K562 (cell line): ENCODE measurements around the gene SFXN5. TPM values are rescaled to one million over a fixed set of nuclear protein-coding genes. Genes with fewer than 3 reads are reported as not detected.

ENCODE experiments used
- ATAC-seq: fragments of 200-7000 bp; cut with Tn5 transposase; 3 replicates; pipeline ENCODE4 v1.9.1; 2020; ENCODE audit warnings: moderate library complexity
- BruUV-seq: library from RNA; stranded (reverse); fragments of 400-500 nt; replicated peaks from 2 replicates; lab custom pipeline; 2021; lab: Mats Ljungman, UMichigan
- CTCF ChIA-PET: fragments of 300-600 bp; formaldehyde crosslinking; extraction: SDS; loops from one replicate; lab custom pipeline; 2021; ENCODE audit warnings: low intra/inter-chr PET ratio; lab: Yijun Ruan, JAX
- POLR2A ChIA-PET: fragments of 300-600, 350-650 bp; sonication (Branson Sonifier 250); formaldehyde crosslinking; extraction: SDS; loops from one replicate; lab custom pipeline; 2021; ENCODE audit warnings: antibody characterized with exemption, inconsistent platforms; lab: Yijun Ruan, JAX
- DNase-seq, 4 experiments: peaks; one replicate each; pipeline versions ENCODE4 v3.0.0 to v3.0.0-alpha.2; 2011 to 2018; ENCODE audit warnings: low spot score in 3 of 4, mixed read lengths in 3 of 4; ENCODE audit errors: extremely low read depth in 1 of 4
- FAIRE-seq: peaks from 2 replicates; lab custom pipeline; 2011; peaks lifted over from hg19 to GRCh38; lab: Jason Lieb, UNC
- H2AFZ ChIP-seq: 2 replicates; pipeline ENCODE4 v1.6.0; 2011; ENCODE audit warnings: low read depth, low read length, control low read depth, inconsistent platforms
- H3K27ac ChIP-seq: fragments of 200-600 bp; 3 replicates; pipeline ENCODE4 v1.8.0; 2011; ENCODE audit warnings: low read depth, mild to moderate bottlenecking, control low read depth, inconsistent platforms, low read length, moderate library complexity, mixed read lengths; ENCODE audit errors: extremely low read depth
- H3K27me3 ChIP-seq, 2 experiments: fragments of 300-600 bp in 1 of 2; 2 replicates in 1 of 2; 3 replicates in 1 of 2; pipeline versions ENCODE4 v1.6.0 to v1.8.0; 2011; ENCODE audit warnings: inconsistent platforms in 2 of 2, low read length in 2 of 2, mild to moderate bottlenecking in 1 of 2, mixed read lengths in 1 of 2, moderate library complexity in 1 of 2; ENCODE audit not compliant: control insufficient read depth in 2 of 2, insufficient read depth in 2 of 2
- H3K36me3 ChIP-seq: fragments of 300-600 bp; 3 replicates; pipeline ENCODE4 v1.8.0; 2011; ENCODE audit warnings: mild to moderate bottlenecking, low read length, inconsistent platforms; ENCODE audit not compliant: control insufficient read depth, insufficient read depth
- H3K4me1 ChIP-seq, 2 experiments: fragments of 200-600 bp in 1 of 2; replicated peaks in 1 of 2; 2 replicates in 1 of 2; 3 replicates in 1 of 2; pipeline versions ENCODE4 v1.5.1 to v1.8.0; 2011; ENCODE audit warnings: inconsistent platforms in 2 of 2, low read length in 2 of 2, mild to moderate bottlenecking in 1 of 2, mixed read lengths in 1 of 2, moderate library complexity in 1 of 2; ENCODE audit not compliant: control insufficient read depth in 2 of 2, insufficient read depth in 2 of 2
- H3K4me2 ChIP-seq: 2 replicates; pipeline ENCODE4 v1.6.1; 2011; ENCODE audit warnings: low read length, control low read depth, inconsistent platforms, mixed read lengths; ENCODE audit not compliant: insufficient read depth
- H3K4me3 ChIP-seq: fragments of 200-600 bp; sonication (generic), shearing (Covaris generic); 2 replicates; pipeline ENCODE4 v1.5.1; 2016; ENCODE audit warnings: control low read depth, inconsistent platforms
- H3K79me2 ChIP-seq: fragments of 200-600 bp; 3 replicates; pipeline ENCODE4 v1.8.0; 2011; ENCODE audit warnings: low read length, inconsistent platforms; ENCODE audit not compliant: control insufficient read depth, insufficient read depth
- H3K9ac ChIP-seq, 2 experiments: 2 replicates each; pipeline versions ENCODE4 v1.6.0 to v1.6.1; 2011; ENCODE audit warnings: low read depth in 2 of 2, low read length in 2 of 2, control low read depth in 1 of 2, inconsistent platforms in 1 of 2, mild to moderate bottlenecking in 1 of 2, mixed read lengths in 1 of 2; ENCODE audit not compliant: insufficient read depth in 1 of 2
- H3K9me1 ChIP-seq: one replicate; pipeline ENCODE4 v1.6.0; 2011; ENCODE audit warnings: inconsistent platforms, mild to moderate bottlenecking, low read length, moderate library complexity; ENCODE audit not compliant: control insufficient read depth, insufficient read depth
- H3K9me3 ChIP-seq: replicated peaks from 2 replicates; pipeline ENCODE4 v1.5.1; 2011; ENCODE audit warnings: low read depth, low read length, inconsistent platforms; ENCODE audit not compliant: control insufficient read depth, insufficient read depth
- H4K20me1 ChIP-seq: replicated peaks from 2 replicates; pipeline ENCODE4 v1.6.1; 2011; ENCODE audit warnings: low read length, inconsistent platforms, mixed read lengths; ENCODE audit not compliant: control insufficient read depth, insufficient read depth
- CBX8 ChIP-seq: fragments of 200-600 bp; sonication (generic); IDR thresholded peaks from 2 replicates; pipeline ENCODE4 v1.6.1; 2012; ENCODE audit warnings: borderline replicate concordance, mixed run types, low read depth, mild to moderate bottlenecking, moderate library complexity, mixed read lengths, low read length, control low read depth, inconsistent platforms; ENCODE audit not compliant: poor library complexity, severe bottlenecking; ENCODE audit errors: extremely low read depth
- EZH2 ChIP-seq: IDR thresholded peaks from 2 replicates; pipeline ENCODE4 v1.6.1; 2012; ENCODE audit warnings: low read depth, mild to moderate bottlenecking, inconsistent platforms, low read length, borderline replicate concordance
- FOXJ2 ChIP-seq: fragments of 200-800 bp; sonication (Bioruptor generic); IDR thresholded peaks from 2 replicates; pipeline ENCODE4 v1.6.1; 2016; ENCODE audit warnings: missing genetic modification characterization, missing compliant biosample characterization
- HNRNPLL ChIP-seq: fragments of 200-400 bp; formaldehyde crosslinking; IDR thresholded peaks from 2 replicates; pipeline ENCODE4 v1.6.1; 2017; ENCODE audit warnings: low read length, low read depth, mild to moderate bottlenecking; ENCODE audit not compliant: poor library complexity, severe bottlenecking
- RBFOX2 ChIP-seq: fragments of 200-400 bp; formaldehyde crosslinking; IDR thresholded peaks from 2 replicates; pipeline ENCODE4 v1.6.1; 2017; ENCODE audit warnings: low read depth, mild to moderate bottlenecking, low read length, moderate library complexity
- ZZZ3 ChIP-seq: fragments of 450-650 bp; IDR thresholded peaks from 2 replicates; pipeline ENCODE4 v1.6.1; 2016; ENCODE audit warnings: antibody characterized with exemption, mild to moderate bottlenecking, moderate library complexity
- WGBS: fragments of 100-300 bp; shearing (Covaris generic); methylation state at CpG from one replicate; pipeline ENCODE4 v1.1.6; 2016; ENCODE audit warnings: low coverage, mixed read lengths; ENCODE audit not compliant: insufficient coverage; ENCODE audit errors: missing lambda C conversion rate; 5-methylcytosine and 5-hydroxymethylcytosine counted together
- in situ Hi-C: fragments of 300-500 bp; cut with MboI; formaldehyde crosslinking; loops from 4 replicates; pipeline ENCODE4 v1.15.0; 2018; ENCODE audit warnings: inconsistent platforms, mixed read lengths
- intact Hi-C: fragments of 100-400 bp; cut with micrococcal nuclease; formaldehyde crosslinking; loops from 2 replicates; pipeline ENCODE4 v1.14.2; 2022
- polyA plus RNA-seq, 8 experiments: library from polyadenylated mRNA; depleted of rRNA in 4 of 8; stranded (reverse) in 5 of 8; unstranded in 3 of 8; fragments of >200 nt; fragmentation: Nextera tagmentation in 2 of 8; fragmentation: Illumina TruSeq in 1 of 8; extraction: Ambion mirVana in 2 of 8; extraction: Trizol in 1 of 8; gene quantifications; 2 replicates each; pipeline versions ENCODE4 v1.2.1 to v1.2.3, GENCODE V29; 2011 to 2014; ENCODE audit warnings: inconsistent platforms in 1 of 8, missing spikeins in 1 of 8
- total RNA-seq, 7 experiments: library from RNA; depleted of rRNA in 6 of 7; stranded (reverse); fragments of >200 nt in 6 of 7; fragmentation: Illumina TruSeq in 2 of 7; extraction: Trizol in 2 of 7; gene quantifications; 2 replicates each; pipeline versions ENCODE4 v1.2.1 to v1.2.3, GENCODE V29; 2011 to 2021; ENCODE audit warnings: low replicate concordance in 1 of 7
- TF ChIP-seq, protein P1 (sequence below): sonication (generic); formaldehyde crosslinking; IDR thresholded peaks from 2 replicates; pipeline ENCODE4 v1.8.1; 2023; ENCODE audit warnings: mild to moderate bottlenecking, missing genetic modification reagents
- TF ChIP-seq, protein P2 (sequence below), 3 experiments: IDR thresholded peaks in 2 of 3; conservative IDR thresholded peaks in 1 of 3; 2 replicates each; pipeline ENCODE4 v1.5.1; 2011 to 2012; ENCODE audit warnings: low read length in 3 of 3, mild to moderate bottlenecking in 3 of 3, control low read depth in 2 of 3, improper control_type of control experiment in 1 of 3, inconsistent platforms in 1 of 3, low read depth in 1 of 3, mixed read lengths in 1 of 3, moderate library complexity in 1 of 3; ENCODE audit not compliant: insufficient read depth in 2 of 3

Gene SFXN5
- total and polyA plus RNA-seq, 9 of the 15 experiments (the other 6 are each of a cell fraction or from before 2014, with no cell fraction given) = 8.3 to 22.6 (median 16.0) TPM

DNA sequence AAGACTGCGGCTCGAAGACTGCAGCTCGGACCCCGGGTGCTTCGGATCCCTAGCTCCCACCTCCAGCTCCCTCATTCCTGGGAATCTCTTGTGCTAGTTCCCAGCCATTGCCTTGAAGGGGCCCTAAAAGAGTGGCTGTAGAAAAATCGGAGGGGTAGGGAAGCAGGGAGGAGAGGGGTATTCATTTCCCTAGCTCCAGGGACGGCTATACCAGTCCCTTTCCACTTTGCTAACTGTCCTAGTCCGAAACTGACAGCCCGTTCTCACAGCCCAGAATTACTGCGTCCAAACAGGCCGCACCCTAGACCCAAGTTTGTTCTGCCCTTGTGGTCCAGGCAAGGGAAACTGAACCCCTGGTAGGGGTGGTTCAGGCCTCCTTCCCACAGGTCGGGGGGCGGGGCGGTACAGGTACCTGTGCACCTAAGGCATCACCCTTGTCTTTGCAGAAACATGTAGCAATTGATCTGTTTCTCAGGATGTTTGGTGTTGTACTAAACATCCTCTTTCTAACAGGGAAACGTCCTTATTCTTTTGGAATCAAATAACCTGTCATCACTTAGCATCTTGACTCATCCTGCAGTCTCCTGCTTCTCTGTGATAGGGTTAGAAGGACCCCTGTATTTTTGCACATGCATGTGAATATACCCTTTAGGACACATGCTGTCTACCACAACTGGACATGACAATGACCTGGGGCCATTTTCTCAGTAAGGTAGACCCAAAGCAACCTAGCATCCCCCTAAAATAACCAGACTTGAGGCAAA lies 150.2 kb downstream of the SFXN5 start (continued):
- TF ChIP-seq ZZZ3 = no peak

DNA sequence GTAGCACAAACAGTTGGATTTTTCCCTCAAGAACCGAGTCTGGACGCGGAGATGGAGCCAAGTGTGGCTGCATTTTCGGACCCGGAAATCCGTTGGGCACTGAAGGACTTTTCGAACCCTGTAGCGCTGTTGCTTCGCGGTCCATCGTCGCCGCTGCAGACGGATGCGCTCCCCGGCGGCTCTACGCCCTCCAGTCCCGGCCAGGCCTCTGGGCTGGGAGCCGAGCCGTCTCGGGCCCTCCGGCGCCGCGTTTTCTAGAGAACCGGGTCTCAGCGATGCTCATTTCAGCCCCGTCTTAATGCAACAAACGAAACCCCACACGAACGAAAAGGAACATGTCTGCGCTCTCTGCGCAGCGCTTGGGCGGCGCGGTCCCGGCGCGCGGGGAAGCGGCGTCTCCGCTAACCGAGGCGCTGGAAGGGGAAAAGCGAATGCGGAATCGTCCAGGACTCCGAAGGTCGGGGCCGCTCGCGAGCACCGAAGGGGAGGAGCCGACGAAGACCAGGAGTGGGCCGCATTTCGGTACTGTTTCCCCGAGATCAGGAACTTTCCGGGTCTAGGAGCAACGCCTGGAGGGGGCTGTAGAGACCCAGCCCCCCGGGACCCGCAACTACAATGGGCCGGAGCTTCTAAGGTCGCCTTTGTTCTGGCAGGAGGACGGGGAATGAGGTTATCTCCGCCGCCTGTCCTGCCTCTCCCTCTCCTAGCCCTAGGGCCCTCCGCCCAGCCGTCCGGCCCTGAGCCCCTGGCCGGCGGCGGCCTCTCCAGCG lies 151.0 kb downstream of the SFXN5 start:
- peaks cover 78 to 90% of the 10 kb centered on the region in 2 experiments for H3K27me3 ChIP-seq
- peak; percentile 14 for TF ChIP-seq CBX8
- no peak for TF ChIP-seq FOXJ2
- 0 out of 2 replicates have a peak, but pooled peaks have one; percentile 15 for TF ChIP-seq RBFOX2
- TF ChIP-seq, protein P1, sequence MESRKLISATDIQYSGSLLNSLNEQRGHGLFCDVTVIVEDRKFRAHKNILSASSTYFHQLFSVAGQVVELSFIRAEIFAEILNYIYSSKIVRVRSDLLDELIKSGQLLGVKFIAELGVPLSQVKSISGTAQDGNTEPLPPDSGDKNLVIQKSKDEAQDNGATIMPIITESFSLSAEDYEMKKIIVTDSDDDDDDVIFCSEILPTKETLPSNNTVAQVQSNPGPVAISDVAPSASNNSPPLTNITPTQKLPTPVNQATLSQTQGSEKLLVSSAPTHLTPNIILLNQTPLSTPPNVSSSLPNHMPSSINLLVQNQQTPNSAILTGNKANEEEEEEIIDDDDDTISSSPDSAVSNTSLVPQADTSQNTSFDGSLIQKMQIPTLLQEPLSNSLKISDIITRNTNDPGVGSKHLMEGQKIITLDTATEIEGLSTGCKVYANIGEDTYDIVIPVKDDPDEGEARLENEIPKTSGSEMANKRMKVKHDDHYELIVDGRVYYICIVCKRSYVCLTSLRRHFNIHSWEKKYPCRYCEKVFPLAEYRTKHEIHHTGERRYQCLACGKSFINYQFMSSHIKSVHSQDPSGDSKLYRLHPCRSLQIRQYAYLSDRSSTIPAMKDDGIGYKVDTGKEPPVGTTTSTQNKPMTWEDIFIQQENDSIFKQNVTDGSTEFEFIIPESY (CRISPR knock-in tag) = 0 out of 2 replicates have a peak, but pooled peaks have one; percentile 45
- TF ChIP-seq, protein P2, sequence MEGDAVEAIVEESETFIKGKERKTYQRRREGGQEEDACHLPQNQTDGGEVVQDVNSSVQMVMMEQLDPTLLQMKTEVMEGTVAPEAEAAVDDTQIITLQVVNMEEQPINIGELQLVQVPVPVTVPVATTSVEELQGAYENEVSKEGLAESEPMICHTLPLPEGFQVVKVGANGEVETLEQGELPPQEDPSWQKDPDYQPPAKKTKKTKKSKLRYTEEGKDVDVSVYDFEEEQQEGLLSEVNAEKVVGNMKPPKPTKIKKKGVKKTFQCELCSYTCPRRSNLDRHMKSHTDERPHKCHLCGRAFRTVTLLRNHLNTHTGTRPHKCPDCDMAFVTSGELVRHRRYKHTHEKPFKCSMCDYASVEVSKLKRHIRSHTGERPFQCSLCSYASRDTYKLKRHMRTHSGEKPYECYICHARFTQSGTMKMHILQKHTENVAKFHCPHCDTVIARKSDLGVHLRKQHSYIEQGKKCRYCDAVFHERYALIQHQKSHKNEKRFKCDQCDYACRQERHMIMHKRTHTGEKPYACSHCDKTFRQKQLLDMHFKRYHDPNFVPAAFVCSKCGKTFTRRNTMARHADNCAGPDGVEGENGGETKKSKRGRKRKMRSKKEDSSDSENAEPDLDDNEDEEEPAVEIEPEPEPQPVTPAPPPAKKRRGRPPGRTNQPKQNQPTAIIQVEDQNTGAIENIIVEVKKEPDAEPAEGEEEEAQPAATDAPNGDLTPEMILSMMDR (IDR thresholded peaks at IDR 0.05 in 2 of 3, conservative IDR thresholded peaks at IDR 0.05 in 1 of 3; ENCODE audit: insufficient read depth in 2 of 3, low read depth in 1 of 3, low read length in 3 of 3) = no peak
- peak; percentile 96; the same call in 1 of the 2 replicates for TF ChIP-seq EZH2
- peak; percentile 91 for TF ChIP-seq HNRNPLL
- H3K9me3 ChIP-seq = no peaks in the 10 kb centered on the region
- 10% methylated on average over 72 of the region's 77 CpGs for WGBS
- no peak overlapping the region for H3K4me2 ChIP-seq
- no TSS peak for BruUV-seq
- in situ Hi-C loops = no loop called here
- DNase-seq = no peak
- no peaks in the 10 kb centered on the region for H3K79me2 ChIP-seq
- H3K4me1 ChIP-seq = peaks cover 0 to 59% of the 10 kb centered on the region in 2 experiments; a peak in 3 of 5 replicates
- FAIRE-seq = no peak
- no peak overlapping the region for H2AFZ ChIP-seq
- CTCF ChIA-PET = no interaction called here
- POLR2A ChIA-PET = interaction anchor here (0.6 to 1.2 kb wide), 3 partner anchors 10 to 411 kb away, joined by 3 to 4 read pairs (median 3); no protein-coding TSS in a partner anchor
- no peak overlapping the region for H3K4me3 ChIP-seq
- H4K20me1 ChIP-seq = peaks cover 35% of the 10 kb centered on the region; the same call in 1 of the 2 replicates
- H3K27ac ChIP-seq = no peak overlapping the region
- intact Hi-C loops = no loop called here
- H3K9ac ChIP-seq = peak overlapping the region in 1 of 2 experiments; percentile 58; a peak in 1 of 4 replicates
- H3K36me3 ChIP-seq = no peaks in the 10 kb centered on the region
- ATAC-seq = no peak
- no peaks in the 10 kb centered on the region for H3K9me1 ChIP-seq
